GM12878 (cell line): ENCODE results near the gene SPC24. TPM values are rescaled to one million over a fixed set of nuclear protein-coding genes. Genes with fewer than 3 reads are reported as not detected.

Experiments
- ATAC-seq: fragments of 200-7000 bp; cut with Tn5 transposase; 3 replicates; pipeline ENCODE4 v1.9.1; 2020; ENCODE audit warnings: mild to moderate bottlenecking, moderate library complexity
- BruUV-seq: library from RNA; stranded (reverse); fragments of 400-500 nt; replicated peaks from 2 replicates; lab custom pipeline; 2021; lab: Mats Ljungman, UMichigan
- CTCF ChIA-PET: fragments of 300-600 bp; sonication (Branson Sonifier 250); formaldehyde crosslinking; extraction: SDS; loops from one replicate; lab custom pipeline; 2021; ENCODE audit warnings: inconsistent platforms; lab: Yijun Ruan, JAX
- POLR2A ChIA-PET: fragments of 350-600 bp; formaldehyde crosslinking; extraction: SDS; loops from one replicate; lab custom pipeline; 2021; ENCODE audit warnings: inconsistent platforms; lab: Charles Lee
- RAD21 ChIA-PET: fragments of 300-600 bp; sonication (Branson Sonifier 250); formaldehyde crosslinking; loops from one replicate; lab custom pipeline; 2023; ENCODE audit warnings: antibody characterized with exemption; ENCODE audit not compliant: unreplicated experiment; lab: Charles Lee
- SMC1A ChIA-PET: fragments of 300-600 bp; sonication (Branson Sonifier 250); formaldehyde crosslinking; loops from one replicate; lab custom pipeline; 2023; ENCODE audit not compliant: unreplicated experiment, uncharacterized antibody; lab: Charles Lee
- DNase-seq: peaks from one replicate; pipeline ENCODE4 v3.0.0-alpha.2; 2011; ENCODE audit warnings: low read depth, low spot score
- FAIRE-seq: peaks from 3 replicates; lab custom pipeline; 2011; peaks lifted over from hg19 to GRCh38; lab: Jason Lieb, UNC
- H2AFZ ChIP-seq: 2 replicates; pipeline ENCODE4 v1.6.0; 2011; ENCODE audit warnings: low read depth, low read length, control low read depth; ENCODE audit not compliant: control insufficient read depth
- H3K27ac ChIP-seq: 2 replicates; pipeline ENCODE4 v1.5.1; 2011; ENCODE audit warnings: control low read depth; ENCODE audit not compliant: control insufficient read depth, insufficient read depth
- H3K27me3 ChIP-seq, 2 experiments: replicated peaks in 1 of 2; 2 replicates each; pipeline versions ENCODE4 v1.6.0 to v1.6.1; 2011; ENCODE audit warnings: low read length in 1 of 2; ENCODE audit not compliant: control insufficient read depth in 2 of 2, insufficient read depth in 2 of 2
- H3K36me3 ChIP-seq, 2 experiments: 2 replicates each; pipeline ENCODE4 v1.5.1; 2011; ENCODE audit warnings: low read length in 1 of 2; ENCODE audit not compliant: control insufficient read depth in 2 of 2, insufficient read depth in 2 of 2
- H3K4me1 ChIP-seq: 2 replicates; pipeline ENCODE4 v1.6.1; 2011; ENCODE audit warnings: mild to moderate bottlenecking, low read length, moderate library complexity, mixed read lengths; ENCODE audit not compliant: control insufficient read depth, insufficient read depth
- H3K4me2 ChIP-seq: 2 replicates; pipeline ENCODE4 v1.6.0; 2011; ENCODE audit warnings: control low read depth; ENCODE audit not compliant: control insufficient read depth, insufficient read depth
- H3K4me3 ChIP-seq: fragments of 200-600 bp; sonication (generic); 2 replicates; pipeline ENCODE4 v1.5.1; 2016
- H3K79me2 ChIP-seq: 2 replicates; pipeline ENCODE4 v1.6.0; 2011; ENCODE audit warnings: low read length; ENCODE audit not compliant: control insufficient read depth, insufficient read depth
- H3K9ac ChIP-seq: 2 replicates; pipeline ENCODE4 v1.8.0; 2011; ENCODE audit warnings: low read length, control low read depth, mixed read lengths; ENCODE audit not compliant: control insufficient read depth, insufficient read depth
- H3K9me3 ChIP-seq: replicated peaks from 3 replicates; pipeline ENCODE4 v1.5.1; 2011; ENCODE audit warnings: mild to moderate bottlenecking, low read length; ENCODE audit not compliant: control insufficient read depth, insufficient read depth
- H4K20me1 ChIP-seq: 2 replicates; pipeline ENCODE4 v1.6.0; 2011; ENCODE audit not compliant: control insufficient read depth, insufficient read depth
- FOS ChIP-seq: IDR thresholded peaks from 3 replicates; pipeline ENCODE4 v1.6.1; 2011; ENCODE audit warnings: borderline replicate concordance; ENCODE audit not compliant: insufficient read length; ENCODE audit errors: extremely low read depth
- HDAC6 ChIP-seq: fragments of 200-600 bp; sonication (generic); IDR thresholded peaks from one replicate; pipeline ENCODE4 v1.8.0; 2017; ENCODE audit warnings: antibody characterized with exemption; ENCODE audit not compliant: unreplicated experiment
- NR2C2 ChIP-seq: IDR thresholded peaks from 2 replicates; pipeline ENCODE4 v1.6.1; 2011; ENCODE audit warnings: borderline replicate concordance, low read depth; ENCODE audit not compliant: control insufficient read depth, insufficient read length
- POLR2AphosphoS2 ChIP-seq: IDR thresholded peaks from 2 replicates; pipeline ENCODE4 v1.6.1; 2011; ENCODE audit warnings: low read depth, mild to moderate bottlenecking, low read length, improper control_type of control experiment, moderate library complexity
- RAD21 ChIP-seq: IDR thresholded peaks from 2 replicates; pipeline ENCODE4 v1.6.1; 2011; ENCODE audit warnings: mild to moderate bottlenecking, low read depth, low read length, moderate library complexity; ENCODE audit not compliant: insufficient read depth
- RAD51 ChIP-seq: fragments of 450-650 bp; IDR thresholded peaks from 2 replicates; pipeline ENCODE4 v1.6.1; 2016; ENCODE audit warnings: moderate library complexity, mild to moderate bottlenecking, inconsistent platforms
- SMARCA5 ChIP-seq: fragments of 450-650 bp; IDR thresholded peaks from 2 replicates; pipeline ENCODE4 v1.6.1; 2017; ENCODE audit warnings: mild to moderate bottlenecking
- YY1 ChIP-seq: IDR thresholded peaks from 2 replicates; pipeline ENCODE4 v1.6.1; 2011; ENCODE audit warnings: low read depth, mild to moderate bottlenecking, low read length
- ZNF622 ChIP-seq: fragments of 450-650 bp; IDR thresholded peaks from 2 replicates; pipeline ENCODE4 v1.6.1; 2017; ENCODE audit warnings: mild to moderate bottlenecking, inconsistent platforms
- whole genome bisulfite sequencing: methylation state at CpG from one replicate; pipeline ENCODE4 v1.1.6; 2016; ENCODE audit warnings: low lambda C conversion rate; ENCODE audit not compliant: insufficient replicate concordance, insufficient coverage; ENCODE audit errors: missing lambda C conversion rate; 5-methylcytosine and 5-hydroxymethylcytosine counted together
- in situ Hi-C: fragments of 300-500 bp; cut with MboI; formaldehyde crosslinking; loops from 9 replicates; pipeline ENCODE4 v1.14.3; 2018; ENCODE audit warnings: mixed read lengths
- intact Hi-C: fragments of 100-400 bp; cut with micrococcal nuclease; formaldehyde crosslinking; loops from one replicate; pipeline ENCODE4 v1.14.2; 2022; ENCODE audit not compliant: unreplicated experiment
- polyA plus RNA-seq, 11 experiments: library from polyadenylated mRNA; depleted of rRNA in 4 of 11; unstranded in 6 of 11; stranded (reverse) in 5 of 11; fragments of >200 nt; fragmentation: Nextera tagmentation in 4 of 11; fragmentation: Illumina TruSeq in 1 of 11; extraction: Ambion mirVana in 4 of 11; extraction: Trizol in 1 of 11; gene quantifications; 1 replicate in 1 of 11; 2 replicates in 10 of 11; pipeline versions ENCODE4 v1.2.1 to v1.2.3, GENCODE V29; 2011 to 2016; ENCODE audit warnings: inconsistent platforms in 2 of 11, missing spikeins in 2 of 11, low read depth in 1 of 11
- total RNA-seq, 4 experiments: library from RNA; depleted of rRNA in 3 of 4; stranded (reverse); fragments of >200 nt in 3 of 4; fragmentation: Illumina TruSeq in 1 of 4; extraction: Trizol in 1 of 4; gene quantifications; 2 replicates each; pipeline versions ENCODE4 v1.2.1 to v1.2.3, GENCODE V29; 2013 to 2021
- TF ChIP-seq, protein P1 (sequence below): fragments of 450-650 bp; formaldehyde crosslinking; IDR thresholded peaks from 2 replicates; pipeline ENCODE4 v1.4.0; 2020; ENCODE audit warnings: mild to moderate bottlenecking, moderate library complexity
- TF ChIP-seq, protein P2 (sequence below): IDR thresholded peaks from 2 replicates; pipeline ENCODE4 v1.6.1; 2012; ENCODE audit warnings: low read length, inconsistent platforms

Gene SPC24
- total and polyA plus RNA-seq, 10 of the 15 experiments (the other 5 are each of a cell fraction or from before 2014, with no cell fraction given), result 9.4 to 72.6 (median 40.7) TPM

DNA sequence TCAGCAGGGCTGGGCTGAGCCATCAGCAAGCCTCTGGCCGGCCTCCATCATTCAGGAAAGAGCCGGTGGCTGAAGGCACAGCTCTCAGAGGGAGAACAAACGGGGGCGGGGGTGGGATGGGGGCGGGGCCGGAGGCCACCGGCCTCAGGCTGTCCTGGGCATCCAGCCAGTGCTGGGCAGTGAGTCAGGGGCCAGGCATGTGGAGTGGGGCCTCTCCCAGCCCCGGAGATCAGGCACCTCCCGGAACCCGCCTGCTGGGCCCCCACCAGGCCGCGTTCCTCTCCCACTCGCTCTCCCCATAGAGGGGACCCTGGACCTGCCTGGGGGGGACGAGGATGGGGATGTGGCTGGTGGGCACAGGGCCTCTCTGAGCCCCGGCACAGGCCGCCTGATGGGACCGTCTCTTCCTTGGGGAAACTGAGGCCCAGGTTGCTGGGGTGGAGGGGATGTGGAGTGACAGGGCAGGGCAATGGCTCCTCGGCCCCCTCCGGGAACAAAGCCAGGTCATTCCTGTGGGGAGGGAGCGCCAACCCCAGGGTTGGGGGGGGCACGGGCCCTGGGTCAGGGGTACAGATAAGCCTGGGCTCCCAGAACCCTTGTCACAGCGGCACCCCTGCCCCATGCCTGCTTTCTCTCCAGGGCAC is 12.9 kb downstream of the SPC24 start:
- Histone ChIP-seq H3K9me3 (no peaks in the 10 kb centered on the region), H3K9ac (no peak overlapping the region), H3K4me3 (no peak overlapping the region; the same call in 1 of the 2 replicates), H3K79me2 (no peaks in the 10 kb centered on the region), H2AFZ (peak overlapping the region; percentile 71), H3K36me3 (peaks cover 2 to 3% of the 10 kb centered on the region in 2 experiments; a peak in 3 of 4 replicates), H3K27me3 (no peaks in the 10 kb centered on the region), H3K4me2 (peak overlapping the region; percentile 77), H3K27ac (peak overlapping the region; percentile 44), H4K20me1 (no peaks in the 10 kb centered on the region), H3K4me1 (peaks cover 15% of the 10 kb centered on the region)
- WGBS, result 71% methylated on average over 22 of the region's 22 CpGs
- ChIA-PET SMC1A (no interaction called here), RAD21 (no interaction called here), POLR2A (interaction anchor here (1.0 kb wide), 1 partner anchor 13 kb away, joined by 3 read pairs; the partner anchor contains the start of gene SPC24), CTCF (interaction anchor here (1.3 kb wide), 2 partner anchors 12 to 107 kb away, joined by 3 to 4 read pairs; no protein-coding TSS in a partner anchor)
- BruUV-seq, result no TSS peak
- in situ Hi-C loops, result no loop called here
- ATAC-seq (no peak; the same call in 2 of the 3 replicates), DNase-seq (no peak), FAIRE-seq (no peak)
- intact Hi-C loops, result no loop called here
- TF ChIP-seq HDAC6 (no peak), RAD21 (no peak), SMARCA5 (no peak)

DNA sequence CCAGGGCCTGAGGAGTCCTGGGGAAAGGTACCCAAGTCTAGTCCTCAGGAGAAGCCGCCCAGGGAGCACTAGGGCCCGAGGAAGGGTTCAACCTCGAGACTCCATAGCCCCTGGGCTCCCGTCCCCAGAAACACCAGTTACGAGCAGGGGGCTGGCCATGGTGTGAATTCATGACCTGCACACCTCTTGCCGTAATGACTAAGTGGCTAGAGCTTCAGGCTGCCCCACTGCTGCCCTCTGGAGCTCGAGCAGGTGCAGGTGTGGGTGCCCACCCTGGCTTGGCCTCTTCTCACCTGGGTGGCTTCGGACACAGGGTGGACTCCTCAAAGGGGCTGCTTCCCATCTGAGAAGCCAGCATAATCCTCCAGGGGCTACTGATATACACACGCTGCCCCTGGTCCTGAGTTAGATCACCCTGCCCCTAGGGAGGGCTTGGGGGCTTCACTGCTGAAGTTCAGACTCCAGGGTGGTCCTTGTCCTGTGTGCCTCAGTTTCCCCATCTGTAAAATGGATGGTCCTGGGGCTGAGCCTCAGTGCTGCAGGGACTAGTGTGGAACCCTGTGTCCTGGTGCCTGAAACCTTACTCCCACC is 13.6 kb downstream of the SPC24 start:
- in situ Hi-C loops, result no loop called here
- CTCF ChIA-PET, result interaction anchor here (1.3 kb wide), 1 partner anchor 11 kb away, joined by 3 read pairs; no protein-coding TSS in a partner anchor
- no peak for TF ChIP-seq YY1
- no peak for TF ChIP-seq FOS
- no peak for TF ChIP-seq NR2C2
- TF ChIP-seq, protein P1, sequence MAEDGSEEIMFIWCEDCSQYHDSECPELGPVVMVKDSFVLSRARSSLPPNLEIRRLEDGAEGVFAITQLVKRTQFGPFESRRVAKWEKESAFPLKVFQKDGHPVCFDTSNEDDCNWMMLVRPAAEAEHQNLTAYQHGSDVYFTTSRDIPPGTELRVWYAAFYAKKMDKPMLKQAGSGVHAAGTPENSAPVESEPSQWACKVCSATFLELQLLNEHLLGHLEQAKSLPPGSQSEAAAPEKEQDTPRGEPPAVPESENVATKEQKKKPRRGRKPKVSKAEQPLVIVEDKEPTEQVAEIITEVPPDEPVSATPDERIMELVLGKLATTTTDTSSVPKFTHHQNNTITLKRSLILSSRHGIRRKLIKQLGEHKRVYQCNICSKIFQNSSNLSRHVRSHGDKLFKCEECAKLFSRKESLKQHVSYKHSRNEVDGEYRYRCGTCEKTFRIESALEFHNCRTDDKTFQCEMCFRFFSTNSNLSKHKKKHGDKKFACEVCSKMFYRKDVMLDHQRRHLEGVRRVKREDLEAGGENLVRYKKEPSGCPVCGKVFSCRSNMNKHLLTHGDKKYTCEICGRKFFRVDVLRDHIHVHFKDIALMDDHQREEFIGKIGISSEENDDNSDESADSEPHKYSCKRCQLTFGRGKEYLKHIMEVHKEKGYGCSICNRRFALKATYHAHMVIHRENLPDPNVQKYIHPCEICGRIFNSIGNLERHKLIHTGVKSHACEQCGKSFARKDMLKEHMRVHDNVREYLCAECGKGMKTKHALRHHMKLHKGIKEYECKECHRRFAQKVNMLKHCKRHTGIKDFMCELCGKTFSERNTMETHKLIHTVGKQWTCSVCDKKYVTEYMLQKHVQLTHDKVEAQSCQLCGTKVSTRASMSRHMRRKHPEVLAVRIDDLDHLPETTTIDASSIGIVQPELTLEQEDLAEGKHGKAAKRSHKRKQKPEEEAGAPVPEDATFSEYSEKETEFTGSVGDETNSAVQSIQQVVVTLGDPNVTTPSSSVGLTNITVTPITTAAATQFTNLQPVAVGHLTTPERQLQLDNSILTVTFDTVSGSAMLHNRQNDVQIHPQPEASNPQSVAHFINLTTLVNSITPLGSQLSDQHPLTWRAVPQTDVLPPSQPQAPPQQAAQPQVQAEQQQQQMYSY (CRISPR knock-in tag), result no peak
- TF ChIP-seq POLR2AphosphoS2, result no peak
- TF ChIP-seq, protein P2, sequence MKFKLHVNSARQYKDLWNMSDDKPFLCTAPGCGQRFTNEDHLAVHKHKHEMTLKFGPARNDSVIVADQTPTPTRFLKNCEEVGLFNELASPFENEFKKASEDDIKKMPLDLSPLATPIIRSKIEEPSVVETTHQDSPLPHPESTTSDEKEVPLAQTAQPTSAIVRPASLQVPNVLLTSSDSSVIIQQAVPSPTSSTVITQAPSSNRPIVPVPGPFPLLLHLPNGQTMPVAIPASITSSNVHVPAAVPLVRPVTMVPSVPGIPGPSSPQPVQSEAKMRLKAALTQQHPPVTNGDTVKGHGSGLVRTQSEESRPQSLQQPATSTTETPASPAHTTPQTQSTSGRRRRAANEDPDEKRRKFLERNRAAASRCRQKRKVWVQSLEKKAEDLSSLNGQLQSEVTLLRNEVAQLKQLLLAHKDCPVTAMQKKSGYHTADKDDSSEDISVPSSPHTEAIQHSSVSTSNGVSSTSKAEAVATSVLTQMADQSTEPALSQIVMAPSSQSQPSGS, result no peak
- no peak for TF ChIP-seq ZNF622
- TF ChIP-seq RAD51, result no peak

More for the DNA sequence above, 13.6 kb downstream of the SPC24 start:
- H3K36me3 ChIP-seq, result peaks cover 2 to 3% of the 10 kb centered on the region in 2 experiments; a peak in 3 of 4 replicates
- no peak overlapping the region for H3K9ac ChIP-seq
- no peak overlapping the region for H3K4me2 ChIP-seq
- no peaks in the 10 kb centered on the region for H3K9me3 ChIP-seq
- RAD21 ChIA-PET, result no interaction called here
- FAIRE-seq (no peak), ATAC-seq (no peak), DNase-seq (no peak)
- H3K79me2 ChIP-seq, result no peaks in the 10 kb centered on the region
- H3K27ac ChIP-seq, result no peak overlapping the region
- peaks cover 17% of the 10 kb centered on the region for H3K4me1 ChIP-seq
- no peaks in the 10 kb centered on the region for H3K27me3 ChIP-seq
- no peak overlapping the region for H3K4me3 ChIP-seq
- H4K20me1 ChIP-seq, result no peaks in the 10 kb centered on the region
- BruUV-seq, result no TSS peak
- SMC1A ChIA-PET, result no interaction called here
- intact Hi-C loops, result no loop called here
- POLR2A ChIA-PET, result interaction anchor here (0.6 kb wide), 2 partner anchors 48 to 279 kb away, joined by 3 to 4 read pairs; no protein-coding TSS in a partner anchor
- 58% methylated on average over 9 of the region's 9 CpGs for WGBS
- H2AFZ ChIP-seq, result no peak overlapping the region
